GM21367 (cell line): ENCODE data around the gene RUNX1.

ENCODE experiments used
- ATAC-seq: cut with Tn5 transposase; IDR thresholded peaks from one replicate; pipeline ENCODE4 v1.9.1; 2021; ENCODE audit not compliant: unreplicated experiment

The RUNX1 gene

DNA sequence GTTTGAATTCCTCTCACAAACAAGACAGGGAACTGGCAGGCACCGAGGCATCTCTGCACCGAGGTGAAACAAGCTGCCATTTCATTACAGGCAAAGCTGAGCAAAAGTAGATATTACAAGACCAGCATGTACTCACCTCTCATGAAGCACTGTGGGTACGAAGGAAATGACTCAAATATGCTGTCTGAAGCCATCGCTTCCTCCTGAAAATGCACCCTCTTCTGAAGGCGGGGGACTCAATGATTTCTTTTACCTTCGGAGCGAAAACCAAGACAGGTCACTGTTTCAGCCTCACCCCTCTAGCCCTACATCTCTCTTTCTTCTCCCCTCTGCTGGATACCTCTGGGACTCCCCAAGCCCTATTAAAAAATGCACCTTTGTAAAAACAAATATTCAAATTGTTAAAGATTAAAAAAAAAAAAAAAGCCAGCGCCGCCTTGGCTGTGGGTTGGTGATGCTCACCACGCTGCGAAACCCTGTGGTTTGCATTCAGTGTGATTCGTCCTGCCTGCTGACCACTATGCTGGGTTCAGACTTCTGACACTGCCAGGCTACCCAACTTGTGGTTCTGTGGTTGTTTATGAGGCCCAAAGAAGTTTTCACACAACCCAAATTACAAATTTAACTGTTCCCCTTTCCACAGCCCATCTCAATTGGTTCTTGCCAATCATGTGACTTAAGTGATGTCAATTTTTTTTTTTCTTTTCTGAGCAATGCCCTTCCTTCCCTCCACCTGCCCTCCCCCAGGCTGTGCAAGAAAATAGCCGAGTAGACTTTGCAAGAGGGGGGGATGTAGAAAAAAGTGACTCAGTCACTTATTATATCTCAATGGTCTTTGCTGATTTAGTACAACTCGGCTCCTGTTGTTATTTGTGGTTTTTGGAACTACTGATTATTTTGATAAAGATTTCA, at the start of gene RUNX1:
Gene RUNX1, minus strand, starts transcription at position 597 of the 912 bp plus-strand sequence.
- ATAC-seq: peak; percentile 48

DNA sequence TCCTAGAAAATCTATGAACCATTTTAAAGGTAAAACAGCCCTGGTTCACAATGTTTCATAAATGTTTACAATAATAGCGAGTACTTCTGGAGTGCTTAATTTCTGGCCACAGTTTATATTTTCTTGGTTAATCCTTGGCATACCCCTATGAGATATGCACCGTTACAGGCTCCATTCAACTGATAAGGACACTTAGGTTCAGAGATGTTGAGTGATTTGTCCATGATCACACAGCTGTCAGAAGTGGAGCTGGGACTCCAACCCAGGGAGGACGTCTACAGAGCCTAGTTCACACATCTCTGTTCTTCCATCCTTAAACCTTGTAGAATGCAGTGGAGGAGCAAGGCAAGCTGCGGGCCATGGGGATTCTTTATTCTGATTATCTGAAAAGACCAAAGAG, 48.4 kb upstream of the RUNX1 start:
- no peak for ATAC-seq

- no peak for ATAC-seq
Measured at GRCh38 chr21:35096959-35097358, 47.9 kb upstream of the RUNX1 start.

GRCh38 chr21:35095859-35096291, 46.8 kb upstream of the RUNX1 start:
- no peak for ATAC-seq

DNA sequence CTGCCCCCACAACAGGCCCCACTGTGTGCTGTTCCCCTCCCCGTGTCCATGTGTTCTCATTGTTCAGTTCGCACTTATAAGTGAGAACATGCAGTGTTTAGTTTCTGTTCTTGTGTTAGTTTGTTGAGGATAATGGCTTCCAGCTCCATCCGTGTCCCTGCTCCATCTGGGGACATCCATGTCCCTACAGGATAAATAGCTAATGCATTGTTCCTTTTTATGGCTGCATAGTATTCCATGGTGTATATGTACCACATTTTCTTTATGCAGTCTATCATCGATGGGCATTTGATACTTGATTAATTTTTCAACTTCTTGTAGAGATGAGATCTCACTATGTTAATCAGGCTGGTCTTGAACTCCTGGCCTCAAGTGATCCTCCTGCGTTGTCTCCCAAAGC, 44.4 kb upstream of the RUNX1 start:
- no peak for ATAC-seq

GRCh38 chr21:35091496-35091895, 42.4 kb upstream of the RUNX1 start:
- ATAC-seq: no peak

DNA sequence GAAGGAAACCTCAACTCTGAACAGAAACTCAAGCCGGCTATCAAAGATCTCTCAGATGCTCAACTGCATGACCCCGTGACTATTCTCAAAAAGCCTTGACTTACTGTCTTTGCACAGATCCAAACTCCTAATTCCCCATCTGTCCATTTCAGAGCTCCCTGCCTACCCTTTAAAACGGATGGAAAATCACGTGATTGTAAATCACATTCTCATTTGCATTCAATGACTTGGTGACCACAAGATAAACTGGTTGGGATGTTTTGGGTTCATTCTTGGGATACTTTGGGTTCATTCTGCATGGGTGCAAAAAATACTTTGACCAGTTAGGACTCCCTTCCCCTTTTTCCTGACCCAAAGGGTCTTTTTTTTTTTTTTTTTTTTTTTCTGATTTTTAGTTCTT, 41.3 kb upstream of the RUNX1 start:
- no peak for ATAC-seq

DNA sequence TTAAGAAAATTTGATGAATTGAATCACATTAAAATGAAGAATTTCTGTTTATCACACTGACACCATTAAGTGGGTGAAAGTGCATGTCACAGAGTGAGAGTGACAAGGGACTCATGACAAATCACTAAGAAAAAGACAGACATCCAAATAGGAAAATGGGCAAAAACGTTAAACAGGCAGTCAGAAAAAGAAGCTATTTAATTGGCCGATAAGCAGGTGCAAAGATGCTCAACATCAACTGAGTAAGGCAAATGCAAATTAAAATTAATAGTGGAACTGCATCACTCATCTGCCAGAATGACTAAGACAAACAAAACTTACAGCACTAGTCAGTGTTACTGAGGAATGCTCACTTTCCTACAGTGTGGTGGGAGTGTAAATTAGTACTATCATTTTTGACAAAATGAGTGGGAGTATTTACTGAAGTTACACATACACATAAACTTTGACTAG, 39.2 kb upstream of the RUNX1 start:
- no peak for ATAC-seq

GRCh38 chr21:35086357-35086756, 37.3 kb upstream of the RUNX1 start:
- ATAC-seq: no peak

GRCh38 chr21:35084869-35085268, 35.8 kb upstream of the RUNX1 start:
- ATAC-seq: no peak

- no peak for ATAC-seq
Measured at GRCh38 chr21:35083246-35083645, 34.1 kb upstream of the RUNX1 start.

DNA sequence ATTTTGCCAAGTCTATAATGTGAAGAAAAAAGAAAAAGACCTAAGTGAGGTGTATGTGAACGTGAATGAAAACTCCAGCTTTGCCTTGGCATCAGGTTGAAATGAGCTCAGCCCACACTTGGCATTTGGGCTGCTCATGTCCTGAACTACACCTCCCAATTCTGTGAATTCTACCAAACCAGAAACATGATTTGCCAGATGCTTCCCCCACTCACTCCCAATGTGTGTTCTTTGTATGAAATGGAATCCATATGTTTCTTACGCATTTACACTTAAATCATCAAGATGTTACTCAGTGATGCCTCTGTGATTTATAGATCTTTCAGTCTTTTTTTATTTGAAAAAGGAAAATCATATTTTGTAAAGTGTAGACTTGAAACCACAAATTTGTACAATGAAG, 32.8 kb upstream of the RUNX1 start:
- no peak for ATAC-seq

GRCh38 chr21:35079181-35079580, 30.1 kb upstream of the RUNX1 start:
- ATAC-seq: no peak

DNA sequence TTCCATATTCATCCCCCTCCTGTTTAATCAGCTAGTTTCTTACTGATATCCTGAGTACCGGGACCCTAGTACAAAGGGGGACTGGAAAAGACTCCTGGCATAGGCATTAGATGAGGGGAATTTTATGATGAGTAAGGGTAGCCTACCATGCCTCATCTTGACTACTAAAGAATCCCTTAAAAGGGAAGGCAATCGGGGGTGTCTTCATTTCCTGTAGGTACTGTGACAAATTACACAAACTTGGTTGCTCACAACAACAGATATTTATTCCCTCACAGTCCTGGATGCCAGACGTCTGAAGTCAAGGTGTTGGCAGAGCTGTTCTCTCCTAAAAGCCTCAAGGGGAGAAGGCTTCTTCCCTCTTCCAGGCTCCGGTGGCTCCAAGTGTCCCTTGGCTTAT, 28.9 kb upstream of the RUNX1 start:
- ATAC-seq: no peak

DNA sequence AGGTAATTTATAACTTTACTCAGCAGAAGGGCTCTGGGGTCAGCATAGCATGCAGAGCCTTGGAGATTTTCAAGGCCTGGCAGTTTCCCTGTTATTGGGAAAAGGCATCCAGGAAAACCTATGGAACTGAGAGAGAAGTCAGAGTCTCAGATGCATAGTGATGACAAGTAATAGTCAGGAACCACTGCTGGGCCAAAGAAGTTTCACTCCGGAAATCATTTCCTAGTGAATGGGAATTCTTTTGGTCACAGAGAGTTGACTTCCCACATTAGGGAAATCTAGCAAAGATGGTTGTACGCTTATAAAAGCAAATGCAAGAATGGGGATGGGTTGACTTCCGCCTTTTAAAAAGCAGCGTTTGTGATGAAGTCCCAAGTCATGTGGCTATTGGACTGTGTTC, 28.4 kb upstream of the RUNX1 start:
- ATAC-seq: no peak

- ATAC-seq: no peak
Measured at GRCh38 chr21:35075546-35075945, 26.4 kb upstream of the RUNX1 start.

DNA sequence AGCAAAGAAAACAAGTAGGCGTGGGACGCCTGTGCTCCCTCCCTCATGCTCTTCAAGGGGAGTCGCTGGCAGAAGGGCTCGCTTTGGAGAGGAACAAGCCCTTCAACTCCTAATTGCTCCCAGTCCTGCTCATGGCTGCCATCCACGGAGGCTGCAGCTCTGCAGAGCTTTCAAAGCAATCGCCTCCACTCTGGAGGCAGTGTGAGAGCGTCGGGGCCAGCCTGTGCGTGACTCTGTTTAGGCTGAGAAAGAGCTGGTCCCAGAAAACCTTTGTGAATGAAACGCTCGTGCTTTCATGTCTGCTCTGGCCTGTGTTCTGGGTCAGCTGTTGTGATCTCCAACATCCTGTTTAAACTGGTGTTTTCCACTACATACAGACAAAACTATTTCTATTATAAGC, 23.9 kb upstream of the RUNX1 start:
- no peak for ATAC-seq

GRCh38 chr21:35072557-35072956, 23.5 kb upstream of the RUNX1 start:
- no peak for ATAC-seq

GRCh38 chr21:35071347-35071746, 22.2 kb upstream of the RUNX1 start:
- ATAC-seq: no peak

DNA sequence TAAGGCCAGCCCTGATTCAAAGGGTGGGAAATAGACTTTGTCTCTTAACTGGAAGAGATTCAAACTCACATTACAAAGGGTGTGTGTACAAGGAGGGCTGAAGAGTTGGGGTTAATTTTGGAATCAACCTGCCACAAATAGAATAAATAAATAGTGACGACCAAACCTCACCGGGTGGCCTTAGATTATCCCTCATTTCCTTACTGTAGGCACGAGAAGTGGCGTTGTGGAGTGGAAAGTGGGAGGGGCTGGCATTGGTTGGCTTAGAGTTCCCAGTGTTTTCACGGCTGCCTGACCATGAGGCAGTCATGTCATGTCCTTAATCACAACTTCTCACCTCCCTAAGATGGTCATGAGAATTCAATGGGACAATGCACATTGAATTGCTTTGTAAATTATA, 21.3 kb upstream of the RUNX1 start:
- no peak for ATAC-seq

GRCh38 chr21:35066824-35067223, 17.7 kb upstream of the RUNX1 start:
- ATAC-seq: no peak

- ATAC-seq: no peak
Measured at GRCh38 chr21:35063428-35064172, 14.5 kb upstream of the RUNX1 start.
